Activated gamma-delta T cell treated with Interleukin-2 at 50 U/mL for 16 hours (primary cell): ENCODE results near the gene RGS11.
"Not testable (repeated sequence)": the region's sequence is repeated elsewhere in the genome, so short reads cannot be mapped to it uniquely, and the experiment has no call there.

ENCODE experiments used
- DNase-seq: peaks from one replicate; pipeline ENCODE4 v3.0.0-alpha.2; 2020

RGS11 gene

GRCh38 chr16:279531-279930 is 3.8 kb upstream of the RGS11 start:
- DNase-seq, result no peak

DNA sequence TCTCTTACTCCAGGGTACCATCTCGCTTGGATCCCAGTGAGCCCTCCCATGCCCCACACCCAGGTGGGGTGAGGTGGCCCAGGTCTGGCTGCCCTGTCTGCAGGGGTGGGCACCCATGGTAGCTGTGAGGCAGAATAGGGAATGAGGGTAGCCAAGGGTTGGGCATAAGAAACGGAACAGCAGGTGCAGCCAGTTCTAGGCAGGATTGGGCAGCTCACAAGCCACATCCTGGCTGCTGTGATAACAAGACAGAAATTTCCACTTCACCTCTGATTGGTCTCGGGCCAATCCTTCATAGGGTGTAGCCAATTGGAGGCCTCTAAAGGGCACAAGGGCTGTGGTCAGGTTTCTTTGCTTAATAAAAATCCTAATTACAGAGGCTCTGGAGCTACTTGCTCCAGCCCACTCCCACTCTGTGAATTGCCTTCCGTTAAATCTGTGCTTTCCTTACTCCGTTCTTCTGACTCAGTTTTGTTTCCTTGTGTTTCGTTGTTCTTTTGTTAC is 3.2 kb upstream of the RGS11 start:
- no peak for DNase-seq

GRCh38 chr16:276426-277077 is 808 bp upstream of the RGS11 start:
- no peak for DNase-seq

DNA sequence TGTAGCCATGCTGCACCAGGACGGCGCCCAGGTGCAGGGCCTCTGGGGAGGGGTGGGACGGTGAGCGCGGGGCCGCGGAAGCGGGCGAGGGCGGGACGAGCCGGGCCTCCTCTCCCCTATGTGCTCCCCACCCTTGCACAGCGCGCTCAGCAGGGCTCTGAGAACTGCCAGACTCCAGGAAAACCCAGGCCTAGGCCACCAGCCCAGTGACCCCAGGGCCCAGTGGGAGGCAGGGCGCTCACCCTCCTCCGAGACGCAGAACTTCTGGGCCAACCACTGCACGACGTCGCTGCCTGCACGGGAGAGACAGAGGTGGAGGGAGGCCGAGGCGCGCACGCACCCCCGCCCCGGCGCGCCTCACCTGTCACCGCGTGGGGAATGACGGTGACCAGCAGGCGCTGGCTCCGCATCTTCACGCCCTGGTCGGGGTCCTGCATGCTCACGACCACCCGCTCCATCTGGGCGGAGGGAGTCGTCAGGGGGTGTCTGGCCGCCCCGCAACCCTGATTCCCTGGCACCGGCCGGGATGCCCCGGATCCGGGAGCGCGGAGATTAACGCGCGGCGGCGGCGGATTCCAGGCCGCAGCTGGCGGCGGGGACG is 603 bp downstream of the RGS11 start:
- DNase-seq, result no peak

GRCh38 chr16:273547-274421 is 2.0 kb downstream of the RGS11 start:
- no peak for DNase-seq

- no peak for DNase-seq
Measured at GRCh38 chr16:272633-273546, 2.9 kb downstream of the RGS11 start.

GRCh38 chr16:270381-271255 is 5.1 kb downstream of the RGS11 start:
- no peak for DNase-seq

- DNase-seq, result no peak
Measured at GRCh38 chr16:269061-269796, 6.5 kb downstream of the RGS11 start.

- DNase-seq, result no peak
Measured at GRCh38 chr16:268141-269053, 7.3 kb downstream of the RGS11 start.

DNA sequence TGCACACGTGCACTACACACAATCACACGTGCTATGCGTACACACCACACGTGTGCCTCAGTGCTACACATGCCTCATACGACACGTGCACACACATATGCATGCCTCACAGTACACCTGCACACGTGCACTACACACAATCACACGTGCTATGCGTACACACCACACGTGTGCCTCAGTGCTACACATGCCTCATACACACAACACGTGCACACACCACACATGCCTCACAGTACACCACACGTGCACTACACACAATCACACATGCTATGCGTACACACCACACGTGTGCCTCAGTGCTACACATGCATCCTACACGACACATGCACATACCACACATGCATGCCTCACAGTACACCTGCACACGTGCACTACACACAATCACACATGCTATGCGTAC is 8.2 kb downstream of the RGS11 start:
- not testable (repeated sequence) for DNase-seq

GRCh38 chr16:266258-267164 is 9.2 kb downstream of the RGS11 start:
- DNase-seq, result no peak

DNA sequence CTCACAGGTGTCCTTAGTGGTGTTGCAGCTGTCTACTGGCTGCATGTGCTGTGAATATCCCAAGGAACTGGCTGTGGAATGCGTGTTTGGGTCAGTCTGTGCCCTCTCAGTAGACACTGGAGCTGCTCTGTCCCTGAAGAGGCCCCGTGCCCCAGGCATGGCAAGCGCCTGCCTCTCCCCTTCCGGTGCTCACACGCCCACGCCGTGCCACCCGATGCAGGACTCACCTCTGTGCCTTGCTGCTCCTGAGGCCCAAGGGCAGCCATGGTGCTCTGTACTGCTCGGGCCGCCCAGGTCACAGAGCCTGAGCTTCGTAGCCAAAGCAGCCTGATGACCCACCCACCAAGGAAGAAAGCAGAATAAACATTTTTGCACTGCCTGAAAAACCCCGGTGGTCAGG is 10.0 kb downstream of the RGS11 start:
- no peak for DNase-seq

DNA sequence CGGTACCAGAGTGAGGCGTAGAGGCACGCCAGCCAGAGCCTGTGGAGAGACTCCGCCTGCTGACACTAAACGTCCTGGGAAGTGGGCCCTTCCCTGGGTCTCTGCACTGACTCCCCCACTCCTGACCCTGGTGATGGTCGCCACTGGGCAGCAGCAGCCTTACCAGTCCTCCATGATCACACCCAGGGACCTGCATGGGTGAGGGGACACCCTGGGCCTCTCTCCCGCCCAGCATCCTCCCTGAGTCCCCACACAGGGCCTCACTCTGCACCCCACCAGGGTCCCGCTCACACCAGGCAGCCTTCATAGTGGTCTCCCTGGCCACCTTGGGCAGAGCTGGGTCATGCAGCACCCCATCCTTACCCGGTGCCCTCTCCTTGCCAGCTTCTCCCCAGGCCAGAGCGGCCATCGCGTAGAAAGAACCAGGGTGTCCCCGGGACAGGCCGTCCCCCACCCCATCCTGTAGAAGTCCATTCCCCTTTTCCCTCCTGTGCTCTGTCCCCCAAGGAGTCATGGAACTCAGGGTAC is 10.7 kb downstream of the RGS11 start:
- no peak for DNase-seq

- no peak for DNase-seq
Measured at GRCh38 chr16:264440-264951, 11.2 kb downstream of the RGS11 start.

DNA sequence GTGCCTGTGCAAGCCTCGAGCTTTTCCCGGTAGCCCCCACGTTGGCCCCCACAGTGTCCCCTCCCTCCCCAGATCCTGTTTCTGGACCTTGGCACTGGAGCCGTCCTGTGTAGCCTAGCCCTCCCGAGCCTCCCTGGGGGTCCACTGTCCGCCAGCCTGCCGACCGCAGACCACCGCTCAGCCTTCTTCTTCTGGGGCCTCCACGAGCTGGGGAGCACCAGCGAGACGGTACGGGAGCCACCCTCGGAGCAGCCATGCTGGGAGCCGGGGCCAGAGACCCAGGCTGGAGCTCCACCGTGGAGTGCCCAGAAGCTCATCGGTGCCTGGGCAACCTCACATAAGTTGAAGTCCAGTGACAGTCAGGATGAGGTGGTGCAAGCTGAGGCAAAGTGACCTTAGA is 11.8 kb downstream of the RGS11 start:
- no peak for DNase-seq

- DNase-seq, result no peak
Measured at GRCh38 chr16:263182-263774, 12.5 kb downstream of the RGS11 start.

GRCh38 chr16:262121-262745 is 13.5 kb downstream of the RGS11 start:
- no peak for DNase-seq
